Caki2 (cell line): ENCODE results near the gene OCA2. TPM values are rescaled to one million over a fixed set of nuclear protein-coding genes. Genes with fewer than 3 reads are reported as not detected.
A peak's percentile ranks its signal among the peaks of the same experiment; 100 is the strongest.

Experiments
- DNase-seq: peaks from one replicate; pipeline ENCODE4 v3.0.0-alpha.2; 2015; ENCODE audit warnings: low read depth
- in situ Hi-C: cut with HindIII; loops from 2 replicates; pipeline ENCODE4 v1.10.0; 2016; ENCODE audit warnings: low sequenced_read_pairs, low pct_unique_long_range_greater_than_20kb, mixed read lengths
- total RNA-seq: library from RNA; depleted of rRNA; stranded (reverse); fragments of >200 nt; shearing (Covaris generic); gene quantifications from 2 replicates; pipeline ENCODE4 v1.2.3, GENCODE V29; 2014; ENCODE audit warnings: low replicate concordance

The OCA2 gene
- total RNA-seq, 1 experiment from 2014 or later = 1.5 TPM

GRCh38 chr15:28107904-28108275, 8.8 kb upstream of the OCA2 start:
- in situ Hi-C loops = no loop called here
- DNase-seq = no peak

- DNase-seq = no peak
- in situ Hi-C loops = no loop called here
Measured at GRCh38 chr15:28107111-28107903, 8.2 kb upstream of the OCA2 start.

GRCh38 chr15:28106294-28107110, 7.4 kb upstream of the OCA2 start:
- in situ Hi-C loops = no loop called here
- DNase-seq = no peak

- in situ Hi-C loops = no loop called here
- no peak for DNase-seq
Measured at GRCh38 chr15:28105793-28106192, 6.7 kb upstream of the OCA2 start.

GRCh38 chr15:28105224-28105791, 6.2 kb upstream of the OCA2 start:
- in situ Hi-C loops = no loop called here

GRCh38 chr15:28104326-28104725, 5.2 kb upstream of the OCA2 start:
- in situ Hi-C loops = no loop called here
- no peak for DNase-seq

More at GRCh38 chr15:28105224-28105791, 6.2 kb upstream of the OCA2 start:
- no peak for DNase-seq

- DNase-seq = no peak
- in situ Hi-C loops = no loop called here
Measured at GRCh38 chr15:28103831-28104230, 4.7 kb upstream of the OCA2 start.

- in situ Hi-C loops = no loop called here
- no peak for DNase-seq
Measured at GRCh38 chr15:28101983-28102441, 2.9 kb upstream of the OCA2 start.

GRCh38 chr15:28101201-28101600, 2.1 kb upstream of the OCA2 start:
- DNase-seq = no peak
- in situ Hi-C loops = no loop called here

- no peak for DNase-seq
- in situ Hi-C loops = no loop called here
Measured at GRCh38 chr15:28100516-28101195, 1.5 kb upstream of the OCA2 start.

GRCh38 chr15:28099555-28100140, 533 bp upstream of the OCA2 start:
- in situ Hi-C loops = no loop called here
- peak; percentile 18 for DNase-seq

GRCh38 chr15:28098360-28098765, 752 bp downstream of the OCA2 start:
- in situ Hi-C loops = no loop called here
- no peak for DNase-seq

GRCh38 chr15:28097656-28098359, 1.3 kb downstream of the OCA2 start:
- no peak for DNase-seq
- in situ Hi-C loops = no loop called here

- in situ Hi-C loops = no loop called here
- DNase-seq = no peak
Measured at GRCh38 chr15:28096670-28097431, 2.3 kb downstream of the OCA2 start.

- in situ Hi-C loops = no loop called here
Measured at GRCh38 chr15:28096411-28096669, 2.8 kb downstream of the OCA2 start.

GRCh38 chr15:28094732-28095521, 4.2 kb downstream of the OCA2 start:
- DNase-seq = no peak
- in situ Hi-C loops = no loop called here

More at GRCh38 chr15:28096411-28096669, 2.8 kb downstream of the OCA2 start:
- no peak for DNase-seq
